Right lobe of liver (tissue), 6 donors: Measurements from ENCODE around the gene SLC45A2. TPM values are rescaled to one million over a fixed set of nuclear protein-coding genes. Genes with fewer than 3 reads are reported as not detected.

ENCODE experiments used
- ATAC-seq, 4 donors: fragments of 200-7000 bp; cut with Tn5 transposase; one replicate each; pipeline ENCODE4 v1.9.1; 2020; ENCODE audit warnings: mild to moderate bottlenecking in 4 of 4, moderate library complexity in 4 of 4
- DNase-seq, 3 donors: peaks; one replicate each; pipeline ENCODE4 v3.0.0-alpha.2; 2020
- H3K27ac ChIP-seq, 3 donors: fragments of 200-600 bp; one replicate each; pipeline ENCODE4 v1.8.0; 2022
- H3K27me3 ChIP-seq, 2 donors: fragments of 200-600 bp; one replicate each; pipeline ENCODE4 v1.8.0; 2022
- H3K36me3 ChIP-seq, 4 donors: fragments of 200-600 bp; sonication (generic) in 1 of 4; one replicate each; pipeline versions ENCODE4 v1.5.1 to v1.8.0; 2017 to 2022; ENCODE audit warnings: control low read depth in 1 of 4
- H3K4me1 ChIP-seq, 4 donors: fragments of 200-600 bp; sonication (generic) in 1 of 4; one replicate each; pipeline versions ENCODE4 v1.5.1 to v1.8.0; 2017 to 2022; ENCODE audit warnings: control low read depth in 1 of 4
- H3K4me3 ChIP-seq, 3 donors: fragments of 200-600 bp; one replicate each; pipeline ENCODE4 v1.8.0; 2022
- H3K9me3 ChIP-seq, 4 donors: fragments of 200-600 bp; sonication (generic) in 1 of 4; one replicate each; pipeline versions ENCODE4 v1.5.1 to v1.8.0; 2017 to 2022; ENCODE audit warnings: control low read depth in 1 of 4
- POLR2A ChIP-seq: fragments of 450-650 bp; IDR thresholded peaks from one replicate; pipeline ENCODE4 v1.6.1; 2017; ENCODE audit warnings: antibody characterized with exemption, mild to moderate bottlenecking
- WGBS: methylation state at CpG from one replicate; pipeline ENCODE4 v1.1.6; 2018; ENCODE audit warnings: low coverage, low lambda C conversion rate; ENCODE audit not compliant: insufficient coverage; ENCODE audit errors: missing lambda C conversion rate; 5-methylcytosine and 5-hydroxymethylcytosine counted together
- intact Hi-C, 2 donors: fragments of 100-400 bp; cut with DNase I; formaldehyde crosslinking; loops; one replicate each; pipeline versions ENCODE4 v1.11.2 to v1.14.1; 2022
- total RNA-seq, 6 experiments: library from RNA; depleted of rRNA in 2 of 6; stranded (reverse); fragments of >200 nt in 2 of 6; fragmentation: NEBNext Ultra II Directional in 3 of 6; extraction: Animal tissue kit (Norgen Biotek cat#: 25700) in 3 of 6; gene quantifications; one replicate each; pipeline versions ENCODE4 v1.1.0 to v1.2.4, GENCODE V29; 2016 to 2023
- TF ChIP-seq, protein P1 (sequence below), 4 donors: fragments of 200-600 bp in 3 of 4; fragments of 450-650 bp in 1 of 4; IDR thresholded peaks; one replicate each; pipeline versions ENCODE4 v1.5.1 to v1.8.0; 2016 to 2022; ENCODE audit warnings: antibody characterized with exemption in 4 of 4, mild to moderate bottlenecking in 2 of 4
- donor health status: DM: no; HTN: yes; CAD: no.
- donor health status: DM: no; HTN: no; CAD: no.
- donor health status: DM: no; HTN: no; CAD: no.
- donor health status: DM: no; HTN: yes; CAD: no.
- donor health status: DM: no; HTN: yes; CAD: no.

The SLC45A2 gene
- total RNA-seq, 6 experiments from 2014 or later = 0.20 to 2.3 (median 0.37) TPM

DNA sequence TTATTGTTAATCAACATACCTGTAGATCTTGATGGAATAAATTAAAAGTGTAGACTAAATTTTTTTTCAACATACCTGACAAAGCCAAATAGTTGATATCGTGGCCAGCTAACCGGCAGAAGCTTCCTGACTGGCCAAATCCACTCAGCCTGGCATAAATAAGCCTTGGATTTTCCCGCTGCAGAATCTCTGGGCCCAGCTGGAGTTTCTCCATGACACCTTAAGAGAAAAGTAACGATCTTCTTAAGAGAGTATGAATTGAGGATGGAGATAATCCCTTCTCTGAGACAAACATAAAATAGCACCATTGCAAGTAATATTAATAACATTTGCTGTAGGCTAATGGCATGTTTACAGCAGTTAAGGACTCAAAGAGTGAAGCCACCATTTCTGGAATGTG, 21.2 kb upstream of the SLC45A2 start:
- Histone ChIP-seq H3K27me3 (no peaks in the 10 kb centered on the region), H3K27ac (peak overlapping the region in 2 of 3 donors; percentile 23 to 98), H3K4me1 (peaks cover 0 to 45% (median 20%) of the 10 kb centered on the region in 4 donors), H3K4me3 (peak overlapping the region in 2 of 3 donors; percentile 81 to 82), H3K36me3 (peaks cover 0 to 21% (median 10%) of the 10 kb centered on the region in 4 donors), H3K9me3 (no peaks in the 10 kb centered on the region)
- no peak for TF ChIP-seq POLR2A
- TF ChIP-seq, protein P1, sequence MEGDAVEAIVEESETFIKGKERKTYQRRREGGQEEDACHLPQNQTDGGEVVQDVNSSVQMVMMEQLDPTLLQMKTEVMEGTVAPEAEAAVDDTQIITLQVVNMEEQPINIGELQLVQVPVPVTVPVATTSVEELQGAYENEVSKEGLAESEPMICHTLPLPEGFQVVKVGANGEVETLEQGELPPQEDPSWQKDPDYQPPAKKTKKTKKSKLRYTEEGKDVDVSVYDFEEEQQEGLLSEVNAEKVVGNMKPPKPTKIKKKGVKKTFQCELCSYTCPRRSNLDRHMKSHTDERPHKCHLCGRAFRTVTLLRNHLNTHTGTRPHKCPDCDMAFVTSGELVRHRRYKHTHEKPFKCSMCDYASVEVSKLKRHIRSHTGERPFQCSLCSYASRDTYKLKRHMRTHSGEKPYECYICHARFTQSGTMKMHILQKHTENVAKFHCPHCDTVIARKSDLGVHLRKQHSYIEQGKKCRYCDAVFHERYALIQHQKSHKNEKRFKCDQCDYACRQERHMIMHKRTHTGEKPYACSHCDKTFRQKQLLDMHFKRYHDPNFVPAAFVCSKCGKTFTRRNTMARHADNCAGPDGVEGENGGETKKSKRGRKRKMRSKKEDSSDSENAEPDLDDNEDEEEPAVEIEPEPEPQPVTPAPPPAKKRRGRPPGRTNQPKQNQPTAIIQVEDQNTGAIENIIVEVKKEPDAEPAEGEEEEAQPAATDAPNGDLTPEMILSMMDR (IDR thresholded peaks at IDR 0.05) = no peak
- ATAC-seq (no peak), DNase-seq (no peak)
- WGBS = 34% methylated on average over 4 of the region's 4 CpGs
- intact Hi-C loops = no loop called here

GRCh38 chr5:34005211-34005610, 20.7 kb upstream of the SLC45A2 start:
- Histone ChIP-seq H3K4me3 (no peak overlapping the region), H3K4me1 (peaks cover 0 to 45% (median 21%) of the 10 kb centered on the region in 4 donors), H3K27me3 (no peaks in the 10 kb centered on the region), H3K27ac (peak overlapping the region in 2 of 3 donors; percentile 23 to 98), H3K36me3 (peaks cover 0 to 21% (median 10%) of the 10 kb centered on the region in 4 donors), H3K9me3 (no peaks in the 10 kb centered on the region)
- whole genome bisulfite sequencing = 38% methylated on average over 4 of the region's 4 CpGs
- TF ChIP-seq POLR2A = no peak
- TF ChIP-seq, protein P1 (IDR thresholded peaks at IDR 0.05) = no peak
- no peak for DNase-seq
- no peak for ATAC-seq
- intact Hi-C loops = no loop called here

GRCh38 chr5:34003941-34004340, 19.4 kb upstream of the SLC45A2 start:
- Histone ChIP-seq H3K4me1 (peaks cover 0 to 47% (median 19%) of the 10 kb centered on the region in 4 donors), H3K4me3 (no peak overlapping the region), H3K36me3 (peaks cover 0 to 21% (median 10%) of the 10 kb centered on the region in 4 donors), H3K9me3 (no peaks in the 10 kb centered on the region), H3K27me3 (no peaks in the 10 kb centered on the region), H3K27ac (no peak overlapping the region)
- TF ChIP-seq, protein P1 (IDR thresholded peaks at IDR 0.05) = no peak
- intact Hi-C loops = no loop called here
- ATAC-seq (no peak), DNase-seq (no peak)
- 78% methylated on average over 4 of the region's 4 CpGs for WGBS

DNA sequence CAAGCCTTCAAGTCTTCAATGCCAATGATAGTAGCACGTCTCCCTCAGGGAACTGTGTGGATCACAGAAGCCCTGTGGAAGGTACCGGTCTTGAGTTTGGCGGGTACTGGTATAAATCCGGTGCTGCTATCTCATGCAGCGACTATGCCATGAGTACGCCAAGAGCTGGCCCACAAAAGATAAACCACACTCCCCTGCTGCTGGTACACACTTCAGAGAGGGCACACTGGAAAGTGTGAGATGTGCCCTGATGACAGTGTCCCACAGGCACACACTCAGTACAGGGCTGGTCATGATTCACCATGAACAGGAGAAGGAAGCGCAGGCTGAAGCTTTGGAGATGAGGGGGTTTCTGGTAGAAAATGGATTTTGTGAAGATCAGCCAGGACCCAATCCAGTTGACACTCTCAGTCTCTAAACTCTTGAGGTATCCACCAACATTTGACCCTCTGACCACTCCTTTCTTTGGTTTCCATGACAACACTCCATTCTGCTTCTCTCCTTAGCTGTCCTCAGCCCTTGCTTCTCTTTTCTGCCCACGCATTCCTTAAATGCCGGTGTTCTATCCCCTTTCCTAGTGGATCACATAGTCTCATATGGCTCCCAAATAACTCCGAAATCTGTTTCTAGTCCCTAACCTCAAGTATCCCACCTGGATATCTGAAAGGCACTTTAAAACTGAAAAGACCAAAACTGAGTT, 18.3 kb upstream of the SLC45A2 start:
- peaks cover 0 to 21% (median 10%) of the 10 kb centered on the region in 4 donors for H3K36me3 ChIP-seq

More for the DNA sequence above, 18.3 kb upstream of the SLC45A2 start:
- Histone ChIP-seq H3K27me3 (no peaks in the 10 kb centered on the region), H3K9me3 (no peaks in the 10 kb centered on the region), H3K4me3 (no peak overlapping the region), H3K4me1 (peaks cover 0 to 44% (median 19%) of the 10 kb centered on the region in 4 donors), H3K27ac (peak overlapping the region in 1 of 3 donors; percentile 77)
- ATAC-seq (no peak), DNase-seq (no peak)
- TF ChIP-seq, protein P1 (IDR thresholded peaks at IDR 0.05) = no peak
- TF ChIP-seq POLR2A = no peak
- intact Hi-C loops = no loop called here
- WGBS = 98% methylated on average over 3 of the region's 10 CpGs
